Right renal cortex interstitium (tissue), 3 donors: ENCODE results near the gene POLR2I. TPM values are rescaled to one million over a fixed set of nuclear protein-coding genes. Genes with fewer than 3 reads are reported as not detected.
A peak's percentile ranks its signal among the peaks of the same experiment; 100 is the strongest.

ENCODE experiments used
- DNase-seq, 3 donors: peaks; one replicate each; pipeline ENCODE4 v3.0.0-alpha.2; 2013; ENCODE audit warnings: low read depth in 3 of 3, low spot score in 2 of 3
- polyA plus RNA-seq, 3 donors: library from polyadenylated mRNA; unstranded; fragments of 120-200 nt; gene quantifications; one replicate each; pipeline ENCODE4 v1.2.1, GENCODE V29; 2013; ENCODE audit not compliant: insufficient read length in 3 of 3

POLR2I gene
- polyA plus RNA-seq = 10 to 100 TPM; 39.8 to 51.8 (median 50.1) TPM

- DNase-seq = peak; percentile 98 to 100 (median 99)
Observed at GRCh38 chr19:36114721-36115452, at the start of gene POLR2I. Gene POLR2I, minus strand, starts transcription at chr19:36114875. Its CDS starts 19 bp downstream, at chr19:36114856.

GRCh38 chr19:36163813-36164212 lies 49.1 kb upstream of the POLR2I start:
- DNase-seq = no peak

GRCh38 chr19:36160821-36161596 lies 46.3 kb upstream of the POLR2I start:
- no peak for DNase-seq

GRCh38 chr19:36153126-36153525 lies 38.5 kb upstream of the POLR2I start:
- no peak for DNase-seq

GRCh38 chr19:36152352-36153091 lies 37.8 kb upstream of the POLR2I start, which contains the start of gene COX7A1:
Gene COX7A1, minus strand, starts transcription at chr19:36152447. Its CDS starts 40 bp downstream, at chr19:36152407.
- no peak for DNase-seq

- DNase-seq = no peak
Observed at GRCh38 chr19:36152019-36152351, 37.3 kb upstream of the POLR2I start.

- DNase-seq = no peak
Observed at GRCh38 chr19:36151144-36152018, 36.7 kb upstream of the POLR2I start.

GRCh38 chr19:36150586-36150985 lies 35.9 kb upstream of the POLR2I start:
- no peak for DNase-seq

- DNase-seq = no peak
Observed at GRCh38 chr19:36149673-36150406, 35.2 kb upstream of the POLR2I start.

- no peak for DNase-seq
Observed at GRCh38 chr19:36144624-36145023, 29.9 kb upstream of the POLR2I start.

GRCh38 chr19:36142496-36142895 lies 27.8 kb upstream of the POLR2I start:
- no peak for DNase-seq

- DNase-seq = no peak
Observed at GRCh38 chr19:36142046-36142445, 27.4 kb upstream of the POLR2I start.

GRCh38 chr19:36141039-36141927 lies 26.6 kb upstream of the POLR2I start:
- DNase-seq = peak in 1 of 3 donors; percentile 65

GRCh38 chr19:36140304-36141038 lies 25.8 kb upstream of the POLR2I start:
- DNase-seq = no peak

GRCh38 chr19:36139473-36140303 lies 25.0 kb upstream of the POLR2I start, which contains the start of gene CAPNS1:
Gene CAPNS1, plus strand, starts transcription at chr19:36140066. Its CDS starts 946 bp downstream, at chr19:36141012.
- peak; percentile 90 to 95 (median 94) for DNase-seq

GRCh38 chr19:36139120-36139472 lies 24.4 kb upstream of the POLR2I start:
- no peak for DNase-seq
